Adipocyte (in vitro differentiated cells): ENCODE data around the gene IL1A.
A peak's percentile ranks its signal among the peaks of the same experiment; 100 is the strongest.

Source experiments
- DNase-seq: peaks from one replicate; pipeline ENCODE4 v3.0.0-alpha.2; 2015; ENCODE audit warnings: low read depth
- H3K27me3 ChIP-seq: replicated peaks from 2 replicates; pipeline ENCODE4 v1.7.0; 2013; ENCODE audit warnings: mild to moderate bottlenecking, low read length, moderate library complexity; ENCODE audit not compliant: control insufficient read depth, insufficient read depth
- H3K36me3 ChIP-seq: 2 replicates; pipeline ENCODE4 v1.7.0; 2013; ENCODE audit warnings: low read length, mild to moderate bottlenecking, moderate library complexity; ENCODE audit not compliant: control insufficient read depth, insufficient read depth, severe bottlenecking
- H3K4me1 ChIP-seq: 2 replicates; pipeline ENCODE4 v1.7.0; 2013; ENCODE audit warnings: mild to moderate bottlenecking, low read length, moderate library complexity; ENCODE audit not compliant: control insufficient read depth, insufficient read depth
- H3K4me3 ChIP-seq: 2 replicates; pipeline ENCODE4 v1.7.0; 2013; ENCODE audit warnings: mild to moderate bottlenecking, low read length, moderate library complexity
- H3K9ac ChIP-seq: 2 replicates; pipeline ENCODE4 v1.7.0; 2013; ENCODE audit warnings: mild to moderate bottlenecking, low read length, moderate library complexity
- H3K9me3 ChIP-seq: 2 replicates; pipeline ENCODE4 v1.7.0; 2013; ENCODE audit warnings: mild to moderate bottlenecking, low read length, moderate library complexity; ENCODE audit not compliant: control insufficient read depth

IL1A gene

GRCh38 chr2:112772322-112772721 is 12.0 kb downstream of the IL1A start:
- Histone ChIP-seq H3K9me3 (no peaks in the 10 kb centered on the region), H3K4me1 (no peaks in the 10 kb centered on the region), H3K27me3 (no peaks in the 10 kb centered on the region), H3K9ac (no peak overlapping the region), H3K36me3 (no peaks in the 10 kb centered on the region), H3K4me3 (no peak overlapping the region)
- no peak for DNase-seq

GRCh38 chr2:112768432-112768831 is 15.9 kb downstream of the IL1A start:
- H3K36me3 ChIP-seq, result no peaks in the 10 kb centered on the region
- no peaks in the 10 kb centered on the region for H3K9me3 ChIP-seq
- H3K4me3 ChIP-seq, result no peak overlapping the region
- peak; percentile 2 for DNase-seq
- H3K4me1 ChIP-seq, result peaks cover 8% of the 10 kb centered on the region
- no peaks in the 10 kb centered on the region for H3K27me3 ChIP-seq
- no peak overlapping the region for H3K9ac ChIP-seq

DNA sequence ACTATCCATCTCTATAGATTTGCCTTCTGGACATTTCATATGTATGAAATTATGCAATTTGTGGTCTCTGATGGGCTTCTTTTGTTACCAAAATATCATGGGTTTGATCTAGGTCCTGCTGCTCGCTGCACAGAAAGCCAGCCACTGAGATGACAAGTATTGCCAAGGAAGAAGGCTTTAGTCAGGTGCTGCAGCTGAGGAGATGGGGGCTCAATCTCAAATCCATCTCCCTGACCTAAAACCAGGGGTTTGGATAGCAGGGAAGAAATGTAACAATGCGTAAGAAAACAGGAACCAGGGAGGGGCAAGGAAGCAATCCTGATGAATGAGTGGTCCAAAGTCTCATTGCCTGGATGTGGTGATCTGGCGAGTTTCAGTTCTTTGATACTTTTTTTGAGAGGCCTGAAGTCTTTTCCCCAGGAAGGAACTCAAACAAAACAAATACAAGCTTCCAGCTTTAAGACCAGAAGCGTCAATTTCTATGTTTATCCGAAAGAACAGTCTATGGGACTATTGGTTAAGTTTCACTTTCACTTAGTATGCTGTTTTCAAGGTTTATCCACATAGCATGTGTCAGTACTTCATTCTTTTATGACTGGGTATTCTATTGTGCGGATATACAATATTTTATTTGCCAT is 16.5 kb downstream of the IL1A start:
- Histone ChIP-seq H3K4me3 (no peak overlapping the region), H3K9ac (no peak overlapping the region), H3K9me3 (no peaks in the 10 kb centered on the region), H3K36me3 (no peaks in the 10 kb centered on the region), H3K4me1 (peaks cover 8% of the 10 kb centered on the region), H3K27me3 (no peaks in the 10 kb centered on the region)
- no peak for DNase-seq

DNA sequence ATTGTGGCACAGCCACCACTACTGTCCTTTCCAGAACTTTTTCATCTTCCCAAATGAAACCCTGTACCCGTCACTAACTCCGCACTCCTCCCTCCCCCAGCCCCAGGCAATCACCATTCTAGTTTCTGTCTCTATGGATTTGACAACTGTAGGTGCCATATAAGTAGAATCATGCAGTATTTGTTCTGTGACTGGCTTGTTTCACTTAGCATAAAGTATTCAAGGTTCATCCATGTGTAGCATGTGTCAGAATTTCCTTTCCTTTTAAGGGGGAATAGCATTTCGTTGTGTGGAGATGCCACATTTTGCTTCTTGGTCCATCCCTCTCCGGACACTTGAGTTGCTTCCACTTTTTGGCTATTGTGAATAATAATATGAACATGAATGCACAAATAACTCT is 19.0 kb downstream of the IL1A start:
- Histone ChIP-seq H3K4me1 (peaks cover 8% of the 10 kb centered on the region), H3K27me3 (no peaks in the 10 kb centered on the region), H3K4me3 (peak overlapping the region; percentile 93), H3K9ac (peak overlapping the region; percentile 79), H3K36me3 (no peaks in the 10 kb centered on the region), H3K9me3 (no peaks in the 10 kb centered on the region)
- DNase-seq, result peak; percentile 27

GRCh38 chr2:112764071-112765044 is 19.9 kb downstream of the IL1A start, which contains the start of gene CKAP2L:
CKAP2L (minus strand) TSS chr2:112764609; CDS start chr2:112764598, 11 bp downstream.
- Histone ChIP-seq H3K36me3 (no peaks in the 10 kb centered on the region), H3K9me3 (no peaks in the 10 kb centered on the region), H3K4me1 (peaks cover 8% of the 10 kb centered on the region), H3K4me3 (peak within 1 kb of the TSS; percentile 93), H3K27me3 (no peaks in the 10 kb centered on the region), H3K9ac (peak within 1 kb of the TSS; percentile 79)
- DNase-seq, result peak; percentile 99

GRCh38 chr2:112762276-112762675 is 22.0 kb downstream of the IL1A start:
- Histone ChIP-seq H3K4me3 (no peak overlapping the region), H3K27me3 (no peaks in the 10 kb centered on the region), H3K9me3 (no peaks in the 10 kb centered on the region), H3K9ac (no peak overlapping the region), H3K36me3 (no peaks in the 10 kb centered on the region), H3K4me1 (peaks cover 11% of the 10 kb centered on the region)
- DNase-seq, result no peak

DNA sequence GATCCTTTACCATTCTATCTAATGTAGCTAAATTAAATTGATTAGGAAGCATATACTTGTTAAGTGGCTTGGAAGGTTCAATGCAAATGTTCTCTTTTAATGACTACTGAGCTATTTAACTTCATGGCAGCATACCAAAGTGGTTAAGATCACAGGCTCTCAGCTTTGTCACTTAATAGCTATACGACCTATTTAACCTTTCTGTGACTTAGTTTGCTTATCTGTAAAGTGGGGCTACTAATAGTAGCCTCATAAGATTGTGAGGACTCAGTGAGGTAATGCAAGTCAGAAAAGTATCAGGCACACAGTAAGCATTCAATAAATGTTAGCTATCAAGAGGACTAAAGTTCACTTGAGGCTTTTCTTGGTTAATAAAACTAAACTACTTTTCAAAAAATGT is 24.1 kb downstream of the IL1A start:
- Histone ChIP-seq H3K4me1 (peaks cover 20% of the 10 kb centered on the region), H3K9me3 (no peaks in the 10 kb centered on the region), H3K36me3 (no peaks in the 10 kb centered on the region), H3K4me3 (no peak overlapping the region), H3K9ac (no peak overlapping the region), H3K27me3 (no peaks in the 10 kb centered on the region)
- DNase-seq, result no peak

- Histone ChIP-seq H3K4me1 (peaks cover 14% of the 10 kb centered on the region), H3K36me3 (no peaks in the 10 kb centered on the region), H3K9ac (no peak overlapping the region), H3K9me3 (no peaks in the 10 kb centered on the region), H3K4me3 (no peak overlapping the region), H3K27me3 (no peaks in the 10 kb centered on the region)
- no peak for DNase-seq
These were observed 25.6 kb downstream of the IL1A start for GRCh38 chr2:112758711-112759110.

DNA sequence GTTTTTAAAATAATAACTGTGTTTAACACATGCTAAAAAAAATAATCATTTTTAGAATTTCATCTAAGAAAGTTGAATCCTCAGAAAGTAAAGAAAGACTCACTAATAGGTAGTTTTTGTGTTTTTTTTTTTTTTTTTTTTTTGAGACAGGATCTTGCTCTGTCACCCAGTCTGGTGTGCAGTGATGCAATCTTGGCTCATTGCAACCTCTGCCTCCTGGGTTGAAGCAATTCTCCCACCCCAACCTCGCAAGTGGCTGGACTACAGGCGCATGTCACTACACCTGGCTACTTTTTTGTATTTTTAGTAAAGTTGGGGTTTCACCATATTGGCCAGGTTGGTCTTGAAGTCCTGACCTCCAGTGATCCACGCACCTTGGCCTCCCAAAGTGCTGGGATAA is 27.0 kb downstream of the IL1A start:
- no peaks in the 10 kb centered on the region for H3K9me3 ChIP-seq
- DNase-seq, result no peak
- no peak overlapping the region for H3K4me3 ChIP-seq
- H3K4me1 ChIP-seq, result peaks cover 12% of the 10 kb centered on the region
- no peaks in the 10 kb centered on the region for H3K36me3 ChIP-seq
- no peak overlapping the region for H3K9ac ChIP-seq
- no peaks in the 10 kb centered on the region for H3K27me3 ChIP-seq

DNA sequence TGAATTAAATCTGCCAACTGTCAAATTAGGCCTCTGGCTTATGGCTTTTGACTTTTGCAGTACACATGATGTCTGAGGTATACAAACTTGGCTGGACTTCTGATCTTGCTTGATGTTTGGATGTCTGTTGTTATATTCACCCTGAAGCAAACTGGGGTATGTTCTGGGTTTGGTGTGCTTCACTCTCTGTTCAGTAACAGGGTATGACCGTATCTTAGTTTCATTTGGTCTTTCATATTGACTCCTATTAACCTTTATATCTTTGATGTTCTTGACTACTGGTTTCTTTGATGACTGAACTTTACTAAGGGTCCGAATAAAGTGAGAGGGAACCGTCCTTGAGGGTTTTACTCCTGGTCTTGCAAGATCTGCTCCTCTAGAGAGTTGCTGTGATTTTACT is 28.1 kb downstream of the IL1A start:
- Histone ChIP-seq H3K27me3 (no peaks in the 10 kb centered on the region), H3K9ac (no peak overlapping the region), H3K4me1 (peaks cover 12% of the 10 kb centered on the region), H3K4me3 (no peak overlapping the region), H3K9me3 (no peaks in the 10 kb centered on the region), H3K36me3 (no peaks in the 10 kb centered on the region)
- DNase-seq, result no peak

DNA sequence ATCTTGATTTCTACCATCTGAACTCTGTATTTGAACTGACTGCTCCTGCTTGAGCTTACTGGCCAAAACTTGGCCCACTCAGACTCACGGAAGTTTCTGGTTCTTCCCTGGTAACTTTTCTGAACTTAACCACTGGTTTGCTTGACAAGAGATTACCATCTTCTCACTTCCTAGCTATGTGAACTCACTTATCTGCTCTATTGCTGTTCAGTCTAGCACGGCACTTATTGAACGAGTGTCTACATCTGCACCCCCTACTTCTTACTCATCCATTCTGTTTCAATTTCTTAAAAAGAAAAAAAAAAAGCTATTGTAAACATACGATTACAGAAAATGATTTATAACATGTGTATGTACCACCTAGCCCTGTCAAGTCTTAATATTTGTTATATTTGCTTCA is 28.8 kb downstream of the IL1A start:
- H3K36me3 ChIP-seq, result no peaks in the 10 kb centered on the region

More for the DNA sequence above, 28.8 kb downstream of the IL1A start:
- DNase-seq, result no peak
- Histone ChIP-seq H3K9ac (no peak overlapping the region), H3K4me3 (no peak overlapping the region), H3K27me3 (no peaks in the 10 kb centered on the region), H3K9me3 (no peaks in the 10 kb centered on the region), H3K4me1 (peaks cover 12% of the 10 kb centered on the region)
